ENCODE data around the gene WDR37.

DNA sequence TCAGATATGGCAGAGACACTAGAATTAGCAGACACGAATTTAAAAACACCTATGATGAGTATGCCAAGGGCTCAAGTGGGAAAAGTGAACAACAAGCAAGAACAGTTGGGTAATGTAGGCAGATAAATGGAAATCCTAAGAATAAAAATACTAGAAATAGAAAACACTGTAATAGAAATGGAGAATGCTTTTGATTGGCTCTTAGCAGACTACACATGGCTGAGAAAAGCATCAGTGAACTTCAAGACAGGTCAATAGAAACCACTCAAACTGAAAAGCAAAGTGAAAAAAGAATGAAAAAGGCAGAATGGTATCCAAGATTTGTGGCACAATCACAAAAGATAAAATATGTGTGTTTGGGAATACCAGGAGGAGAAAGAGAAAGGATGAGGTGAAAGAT is 82.3 kb downstream of the WDR37 start:
- TF ChIP-seq, protein P1, sequence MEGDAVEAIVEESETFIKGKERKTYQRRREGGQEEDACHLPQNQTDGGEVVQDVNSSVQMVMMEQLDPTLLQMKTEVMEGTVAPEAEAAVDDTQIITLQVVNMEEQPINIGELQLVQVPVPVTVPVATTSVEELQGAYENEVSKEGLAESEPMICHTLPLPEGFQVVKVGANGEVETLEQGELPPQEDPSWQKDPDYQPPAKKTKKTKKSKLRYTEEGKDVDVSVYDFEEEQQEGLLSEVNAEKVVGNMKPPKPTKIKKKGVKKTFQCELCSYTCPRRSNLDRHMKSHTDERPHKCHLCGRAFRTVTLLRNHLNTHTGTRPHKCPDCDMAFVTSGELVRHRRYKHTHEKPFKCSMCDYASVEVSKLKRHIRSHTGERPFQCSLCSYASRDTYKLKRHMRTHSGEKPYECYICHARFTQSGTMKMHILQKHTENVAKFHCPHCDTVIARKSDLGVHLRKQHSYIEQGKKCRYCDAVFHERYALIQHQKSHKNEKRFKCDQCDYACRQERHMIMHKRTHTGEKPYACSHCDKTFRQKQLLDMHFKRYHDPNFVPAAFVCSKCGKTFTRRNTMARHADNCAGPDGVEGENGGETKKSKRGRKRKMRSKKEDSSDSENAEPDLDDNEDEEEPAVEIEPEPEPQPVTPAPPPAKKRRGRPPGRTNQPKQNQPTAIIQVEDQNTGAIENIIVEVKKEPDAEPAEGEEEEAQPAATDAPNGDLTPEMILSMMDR (IDR thresholded peaks at IDR 0.05), result no peak
- TF ChIP-seq POLR2A (IDR thresholded peaks at IDR 0.05), result no peak

All from lower leg skin (tissue), 3 donors.